ENCODE data around the gene OR6S1.

- TF ChIP-seq CTCF (IDR thresholded peaks at IDR 0.05; ENCODE audit: extremely low read depth in 1 of 2, insufficient read depth in 1 of 2, low read depth in 1 of 2, low read length in 2 of 2) = no peak
- no peak for TF ChIP-seq JUN (IDR thresholded peaks at IDR 0.05; ENCODE audit: borderline replicate concordance, insufficient read depth, insufficient read length, low read depth)
- TF ChIP-seq POLR2A (IDR thresholded peaks at IDR 0.05; ENCODE audit: low read depth, low read length) = no peak
- TF ChIP-seq POLR2AphosphoS5 (IDR thresholded peaks at IDR 0.05; ENCODE audit: insufficient read depth, low read depth, low read length) = no peak
- no peak for TF ChIP-seq EZH2 (IDR thresholded peaks at IDR 0.05; ENCODE audit: borderline replicate concordance, low read depth, low read length, severe bottlenecking)
- no peak for TF ChIP-seq MYC (IDR thresholded peaks at IDR 0.05; ENCODE audit: low read depth, low read length)
- no peak for TF ChIP-seq MAX (IDR thresholded peaks at IDR 0.05; ENCODE audit: insufficient read depth, insufficient read length)
- no peak for TF ChIP-seq FOS (IDR thresholded peaks at IDR 0.05; ENCODE audit: borderline replicate concordance, insufficient read depth, low read length)
Measured at GRCh38 chr14:20606902-20607242, 34.6 kb downstream of the OR6S1 start.
